Progenitor cell of endocrine pancreas (in vitro differentiated cells): ENCODE data around the gene DPP7. TPM values are rescaled to one million over a fixed set of nuclear protein-coding genes. Genes with fewer than 3 reads are reported as not detected.

Experiments used
- DNase-seq: peaks from one replicate; pipeline ENCODE4 v3.0.0; 2021; ENCODE audit warnings: low spot score; ENCODE audit not compliant: unreplicated experiment
- H3K27ac Mint-ChIP-seq: 2 replicates; pipeline ENCODE4 v1.8.0; 2021; ENCODE audit warnings: mild to moderate bottlenecking, moderate library complexity, mixed read lengths
- H3K27me3 Mint-ChIP-seq: 2 replicates; pipeline ENCODE4 v1.8.0; 2021; ENCODE audit warnings: mixed read lengths
- H3K36me3 Mint-ChIP-seq: 2 replicates; pipeline ENCODE4 v1.8.0; 2022; ENCODE audit warnings: mixed read lengths; ENCODE audit not compliant: insufficient read depth
- H3K4me1 Mint-ChIP-seq: 2 replicates; pipeline ENCODE4 v1.8.0; 2021; ENCODE audit warnings: low read depth, mixed read lengths
- H3K4me3 Mint-ChIP-seq: 2 replicates; pipeline ENCODE4 v1.8.0; 2021; ENCODE audit warnings: low read depth, mild to moderate bottlenecking, moderate library complexity, mixed read lengths
- H3K9me3 Mint-ChIP-seq: 2 replicates; pipeline ENCODE4 v1.8.0; 2021; ENCODE audit warnings: low read depth, mixed read lengths
- total RNA-seq: library from RNA; stranded (reverse); gene quantifications from 2 replicates; pipeline ENCODE4 v1.2.1, GENCODE V29; 2021
- TF ChIP-seq, protein P1 (sequence below): fragments of 200-600 bp; sonication (generic); IDR thresholded peaks from one replicate; pipeline ENCODE4 v1.5.0; 2021; ENCODE audit warnings: antibody characterized with exemption, mild to moderate bottlenecking; ENCODE audit not compliant: unreplicated experiment

The DPP7 gene
- total RNA-seq, 1 donor from 2014 or later: 39.2 TPM

DNA sequence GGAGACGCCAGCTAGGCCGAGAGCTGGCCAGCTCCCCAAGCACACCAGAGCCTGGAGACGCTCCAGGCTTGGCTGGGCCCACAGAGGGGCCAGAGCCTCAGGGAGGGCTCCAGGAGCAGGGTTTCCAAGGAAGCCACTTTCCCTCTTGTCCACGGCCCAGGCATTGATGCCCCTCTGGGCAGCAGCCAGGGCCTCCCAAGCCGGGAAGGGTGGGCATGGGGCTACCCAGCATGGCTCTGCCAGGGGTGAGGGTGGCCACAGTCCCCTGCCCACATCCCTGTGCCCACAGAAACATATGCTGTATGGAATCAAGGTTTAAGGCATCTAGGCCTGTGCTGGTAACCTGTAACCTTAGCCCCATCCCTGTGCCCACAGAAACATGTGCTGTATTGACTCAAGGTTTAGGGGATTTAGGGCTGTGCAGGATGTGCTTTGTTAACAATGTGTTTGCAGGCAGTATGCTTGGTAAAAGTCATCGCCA lies 1.5 kb upstream of the DPP7 start:
- Mint-ChIP-seq H3K4me3 (no peak overlapping the region), H3K27me3 (peaks cover 29% of the 10 kb centered on the region), H3K36me3 (peaks cover 1% of the 10 kb centered on the region), H3K27ac (no peak overlapping the region), H3K9me3 (no peaks in the 10 kb centered on the region), H3K4me1 (peaks cover 9% of the 10 kb centered on the region)
- DNase-seq: no peak
- TF ChIP-seq, protein P1, sequence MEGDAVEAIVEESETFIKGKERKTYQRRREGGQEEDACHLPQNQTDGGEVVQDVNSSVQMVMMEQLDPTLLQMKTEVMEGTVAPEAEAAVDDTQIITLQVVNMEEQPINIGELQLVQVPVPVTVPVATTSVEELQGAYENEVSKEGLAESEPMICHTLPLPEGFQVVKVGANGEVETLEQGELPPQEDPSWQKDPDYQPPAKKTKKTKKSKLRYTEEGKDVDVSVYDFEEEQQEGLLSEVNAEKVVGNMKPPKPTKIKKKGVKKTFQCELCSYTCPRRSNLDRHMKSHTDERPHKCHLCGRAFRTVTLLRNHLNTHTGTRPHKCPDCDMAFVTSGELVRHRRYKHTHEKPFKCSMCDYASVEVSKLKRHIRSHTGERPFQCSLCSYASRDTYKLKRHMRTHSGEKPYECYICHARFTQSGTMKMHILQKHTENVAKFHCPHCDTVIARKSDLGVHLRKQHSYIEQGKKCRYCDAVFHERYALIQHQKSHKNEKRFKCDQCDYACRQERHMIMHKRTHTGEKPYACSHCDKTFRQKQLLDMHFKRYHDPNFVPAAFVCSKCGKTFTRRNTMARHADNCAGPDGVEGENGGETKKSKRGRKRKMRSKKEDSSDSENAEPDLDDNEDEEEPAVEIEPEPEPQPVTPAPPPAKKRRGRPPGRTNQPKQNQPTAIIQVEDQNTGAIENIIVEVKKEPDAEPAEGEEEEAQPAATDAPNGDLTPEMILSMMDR: no peak

DNA sequence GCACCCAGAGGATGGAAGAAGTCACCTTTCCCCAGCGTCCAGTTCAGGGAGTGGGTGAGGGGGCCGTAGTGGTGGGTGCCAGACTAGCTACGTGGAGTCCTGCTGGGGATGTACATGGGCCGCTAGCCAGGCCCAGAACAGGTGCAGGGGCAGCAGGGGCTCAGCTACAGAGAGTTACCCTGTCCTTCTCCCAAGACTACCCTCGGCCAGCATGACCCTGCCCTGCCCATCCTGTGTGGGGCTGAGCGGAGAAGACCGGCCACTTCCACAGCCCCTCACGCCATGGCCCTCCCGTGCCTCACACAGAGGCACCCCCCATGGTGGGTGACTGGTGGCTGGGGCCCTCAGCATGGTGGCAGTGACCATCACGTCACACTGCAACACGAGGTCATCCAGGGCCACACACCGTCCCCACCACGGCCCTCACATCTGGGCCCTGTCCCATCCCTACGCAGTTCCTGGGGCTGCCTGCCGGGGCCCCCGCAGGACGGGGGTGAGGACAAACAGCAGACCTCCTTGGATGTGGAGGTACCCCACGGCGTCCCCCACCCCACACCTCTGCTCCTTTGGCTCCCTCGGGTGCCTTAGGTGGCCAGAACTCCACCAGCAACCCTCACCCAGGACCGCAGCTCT lies 977 bp upstream of the DPP7 start:
- Mint-ChIP-seq H3K4me3 (no peak overlapping the region), H3K27me3 (peaks cover 29% of the 10 kb centered on the region), H3K36me3 (peaks cover 3% of the 10 kb centered on the region), H3K27ac (no peak overlapping the region), H3K4me1 (peaks cover 9% of the 10 kb centered on the region), H3K9me3 (no peaks in the 10 kb centered on the region)
- TF ChIP-seq, protein P1: no peak
- DNase-seq: no peak

DNA sequence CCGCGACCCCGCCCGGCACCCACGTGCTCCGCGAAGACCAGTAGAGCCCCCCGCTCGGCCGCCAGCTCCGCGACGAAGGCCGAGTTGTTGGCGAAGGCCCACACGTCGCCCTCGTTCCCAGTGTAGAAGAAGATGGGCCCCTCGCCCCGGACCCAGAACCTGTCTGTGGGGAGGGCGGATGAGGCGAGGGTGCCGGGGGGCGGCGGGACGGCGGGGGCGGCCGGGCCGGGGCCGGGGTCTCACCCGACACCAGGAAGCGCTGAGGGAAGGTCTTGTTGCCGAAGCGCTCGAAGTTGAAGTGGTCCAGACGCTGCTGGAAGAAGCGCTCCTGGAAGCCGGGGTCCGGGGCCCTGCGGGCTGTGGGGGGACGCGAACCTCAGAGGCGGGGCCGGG lies 317 bp downstream of the DPP7 start:
- peaks cover 9% of the 10 kb centered on the region for H3K4me1 Mint-ChIP-seq
- no peak for DNase-seq
- peaks cover 29% of the 10 kb centered on the region for H3K27me3 Mint-ChIP-seq
- H3K36me3 Mint-ChIP-seq: peaks cover 3% of the 10 kb centered on the region
- no peaks in the 10 kb centered on the region for H3K9me3 Mint-ChIP-seq
- H3K4me3 Mint-ChIP-seq: no peak overlapping the region
- H3K27ac Mint-ChIP-seq: no peak overlapping the region
- TF ChIP-seq, protein P1: no peak

DNA sequence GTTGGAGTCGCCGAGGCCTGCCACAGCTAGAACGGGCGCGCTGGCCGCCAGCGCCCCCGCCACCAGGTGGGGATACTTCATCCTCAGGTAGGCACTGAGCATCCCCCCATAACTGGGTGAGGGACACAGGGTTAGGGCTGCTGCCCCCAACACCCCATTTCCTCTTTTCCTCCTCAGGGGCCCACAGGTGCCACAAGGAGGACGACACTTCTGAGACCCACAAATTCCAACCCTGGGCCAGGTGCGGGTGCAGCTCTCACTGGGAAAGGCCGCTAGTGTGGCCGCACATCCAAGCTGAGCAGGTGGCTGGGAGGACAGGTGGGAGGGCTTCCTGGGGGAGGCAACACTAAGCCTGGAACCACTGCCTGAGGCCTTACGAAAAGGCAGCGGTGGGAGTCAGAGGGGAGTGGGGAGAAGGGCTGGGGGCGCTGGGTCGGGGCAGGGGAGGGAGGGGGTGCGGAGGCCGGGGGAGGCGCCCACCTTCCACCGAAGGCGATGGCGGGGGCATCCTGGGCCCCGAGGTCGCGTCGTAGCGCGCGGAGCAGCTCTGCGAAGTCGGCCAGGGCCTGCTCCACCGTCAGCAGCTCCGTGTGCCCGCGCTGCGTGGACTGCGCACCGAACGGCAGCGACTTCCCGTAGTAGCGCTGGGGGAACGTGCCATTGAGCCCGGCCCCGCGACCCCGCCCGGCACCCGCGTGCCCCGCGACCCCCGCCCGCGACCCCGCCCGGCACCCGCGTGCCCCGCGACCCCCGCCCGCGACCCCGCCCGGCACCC lies 961 bp downstream of the DPP7 start:
- no peak overlapping the region for H3K27ac Mint-ChIP-seq
- no peak overlapping the region for H3K4me3 Mint-ChIP-seq
- DNase-seq: no peak
- H3K27me3 Mint-ChIP-seq: peaks cover 29% of the 10 kb centered on the region
- H3K36me3 Mint-ChIP-seq: peaks cover 5% of the 10 kb centered on the region
- no peaks in the 10 kb centered on the region for H3K9me3 Mint-ChIP-seq
- TF ChIP-seq, protein P1: no peak
- H3K4me1 Mint-ChIP-seq: peaks cover 9% of the 10 kb centered on the region

DNA sequence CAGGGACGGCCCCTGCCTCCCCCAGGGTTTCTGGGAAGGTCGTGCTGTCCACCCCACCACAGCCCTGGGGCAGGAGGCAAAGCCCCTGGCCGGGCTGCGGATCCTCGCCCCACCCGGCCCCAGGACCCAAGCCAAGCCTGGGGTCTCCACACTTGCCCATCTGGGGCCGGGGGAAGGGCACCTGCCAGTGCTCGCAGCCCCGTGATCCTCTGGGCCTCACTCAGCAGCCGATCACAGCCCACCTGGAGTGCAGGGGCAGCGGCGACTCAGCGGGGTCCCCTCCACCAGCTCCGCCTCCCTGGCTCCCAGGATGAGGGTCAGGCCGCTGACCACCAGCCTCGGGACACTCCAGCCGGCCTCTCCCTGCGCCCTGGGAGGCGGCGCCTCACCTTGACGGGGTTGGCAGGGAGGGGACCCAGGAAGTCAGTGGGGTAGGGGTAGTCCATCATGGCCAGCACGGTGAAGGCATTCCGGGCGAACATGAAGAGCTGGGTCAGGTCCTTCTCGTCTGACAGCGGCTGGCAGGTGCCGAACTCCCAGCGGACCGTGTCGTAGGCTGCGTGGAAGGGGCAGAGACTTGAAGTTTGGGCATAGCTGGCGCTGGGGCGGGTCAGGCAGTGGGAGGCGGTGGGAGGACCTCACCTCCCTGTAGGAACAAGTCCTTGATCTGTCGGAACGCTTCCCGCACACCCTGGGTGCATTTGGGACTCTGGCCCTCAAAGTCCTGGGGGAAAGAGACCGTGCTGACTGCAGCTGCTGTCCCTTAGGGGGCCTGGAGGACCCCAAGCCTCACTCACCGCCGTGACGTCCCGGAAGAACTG lies 1.8 kb downstream of the DPP7 start:
- Mint-ChIP-seq H3K4me1 (peaks cover 9% of the 10 kb centered on the region), H3K27ac (no peak overlapping the region)
- TF ChIP-seq, protein P1: no peak

More for the DNA sequence above, 1.8 kb downstream of the DPP7 start:
- DNase-seq: no peak
- no peaks in the 10 kb centered on the region for H3K9me3 Mint-ChIP-seq
- peaks cover 5% of the 10 kb centered on the region for H3K36me3 Mint-ChIP-seq
- H3K27me3 Mint-ChIP-seq: peaks cover 28% of the 10 kb centered on the region
- H3K4me3 Mint-ChIP-seq: peak overlapping the region; percentile 47
